HG02610 (cell line): Measurements from ENCODE around the gene XYLT1.

Experiments
- ATAC-seq: cut with Tn5 transposase; IDR thresholded peaks from one replicate; pipeline ENCODE4 v1.9.1; 2021; ENCODE audit warnings: mild to moderate bottlenecking, moderate library complexity; ENCODE audit not compliant: unreplicated experiment

Gene XYLT1

GRCh38 chr16:17213025-17213424 is 257.7 kb downstream of the XYLT1 start:
- no peak for ATAC-seq

GRCh38 chr16:17212606-17213005 is 258.2 kb downstream of the XYLT1 start:
- no peak for ATAC-seq

- no peak for ATAC-seq
These were observed 259.0 kb downstream of the XYLT1 start for GRCh38 chr16:17211797-17212196.

- no peak for ATAC-seq
These were observed 264.0 kb downstream of the XYLT1 start for GRCh38 chr16:17206712-17207111.

- ATAC-seq, result no peak
These were observed 265.2 kb downstream of the XYLT1 start for GRCh38 chr16:17205279-17206211.

GRCh38 chr16:17204644-17205043 is 266.1 kb downstream of the XYLT1 start:
- no peak for ATAC-seq

GRCh38 chr16:17204206-17204605 is 266.6 kb downstream of the XYLT1 start:
- no peak for ATAC-seq

- ATAC-seq, result no peak
These were observed 267.3 kb downstream of the XYLT1 start for GRCh38 chr16:17203424-17203823.

GRCh38 chr16:17199135-17199534 is 271.6 kb downstream of the XYLT1 start:
- ATAC-seq, result no peak

- no peak for ATAC-seq
These were observed 274.2 kb downstream of the XYLT1 start for GRCh38 chr16:17196526-17196925.

- no peak for ATAC-seq
These were observed 276.5 kb downstream of the XYLT1 start for GRCh38 chr16:17194190-17194780.

GRCh38 chr16:17193566-17194100 is 277.1 kb downstream of the XYLT1 start:
- ATAC-seq, result no peak

GRCh38 chr16:17184026-17184425 is 286.7 kb downstream of the XYLT1 start:
- ATAC-seq, result no peak

GRCh38 chr16:17177959-17178905 is 292.5 kb downstream of the XYLT1 start:
- no peak for ATAC-seq

GRCh38 chr16:17177242-17177958 is 293.4 kb downstream of the XYLT1 start:
- no peak for ATAC-seq

GRCh38 chr16:17176199-17176598 is 294.6 kb downstream of the XYLT1 start:
- no peak for ATAC-seq

GRCh38 chr16:17173281-17173680 is 297.5 kb downstream of the XYLT1 start:
- ATAC-seq, result no peak

- no peak for ATAC-seq
These were observed 299.3 kb downstream of the XYLT1 start for GRCh38 chr16:17171250-17172143.

GRCh38 chr16:17170435-17170834 is 300.3 kb downstream of the XYLT1 start:
- no peak for ATAC-seq
